WTC11 (cell line): ENCODE measurements around the gene GEMIN7. TPM values are rescaled to one million over a fixed set of nuclear protein-coding genes. Genes with fewer than 3 reads are reported as not detected.

Source experiments
- CREM ChIP-seq: sonication (generic); formaldehyde crosslinking; IDR thresholded peaks from 2 replicates; pipeline ENCODE4 v1.8.1; 2022; ENCODE audit warnings: mild to moderate bottlenecking, missing genetic modification reagents, moderate library complexity
- GABPB1 ChIP-seq: sonication (generic); formaldehyde crosslinking; IDR thresholded peaks from 2 replicates; pipeline ENCODE4 v1.8.1; 2023; ENCODE audit warnings: mild to moderate bottlenecking, missing genetic modification reagents
- GTF2I ChIP-seq: fragments of 250-450 bp; sonication (Bioruptor Pico); conservative IDR thresholded peaks from 2 replicates; pipeline ENCODE4 v1.4.0; 2021; ENCODE audit warnings: mild to moderate bottlenecking
- JUN ChIP-seq: sonication (generic); formaldehyde crosslinking; IDR thresholded peaks from 2 replicates; pipeline ENCODE4 v1.8.0; 2023; ENCODE audit warnings: mild to moderate bottlenecking, missing genetic modification reagents
- NFATC4 ChIP-seq: fragments of 250-450 bp; sonication (Bioruptor Pico); IDR thresholded peaks from 2 replicates; pipeline ENCODE4 v1.9.0; 2021; ENCODE audit warnings: mild to moderate bottlenecking
- NFE2L1 ChIP-seq: sonication (generic); formaldehyde crosslinking; IDR thresholded peaks from 2 replicates; pipeline ENCODE4 v1.8.1; 2023; ENCODE audit warnings: missing genetic modification reagents
- NR2C2 ChIP-seq: sonication (generic); formaldehyde crosslinking; IDR thresholded peaks from 2 replicates; pipeline ENCODE4 v1.8.0; 2022; ENCODE audit warnings: mild to moderate bottlenecking, missing genetic modification reagents
- OVOL2 ChIP-seq: fragments of 250-450 bp; sonication (Bioruptor Pico); IDR thresholded peaks from 2 replicates; pipeline ENCODE4 v1.9.0; 2021; ENCODE audit warnings: mild to moderate bottlenecking, borderline replicate concordance
- RELA ChIP-seq: sonication (generic); formaldehyde crosslinking; IDR thresholded peaks from 2 replicates; pipeline ENCODE4 v1.8.1; 2022; ENCODE audit warnings: missing genetic modification reagents, mild to moderate bottlenecking, borderline replicate concordance
- TP53 ChIP-seq: sonication (generic); formaldehyde crosslinking; IDR thresholded peaks from 2 replicates; pipeline ENCODE4 v1.8.1; 2023; ENCODE audit warnings: mild to moderate bottlenecking, missing genetic modification reagents
- ZNF138 ChIP-seq: sonication (generic); formaldehyde crosslinking; conservative IDR thresholded peaks from 2 replicates; pipeline ENCODE4 v1.8.1; 2022; ENCODE audit warnings: mild to moderate bottlenecking, moderate library complexity, missing genetic modification reagents
- ZNF219 ChIP-seq: sonication (generic); formaldehyde crosslinking; IDR thresholded peaks from 2 replicates; pipeline ENCODE4 v1.8.0; 2023; ENCODE audit warnings: missing genetic modification reagents, mild to moderate bottlenecking, borderline replicate concordance
- ZNF423 ChIP-seq: fragments of 250-450 bp; sonication (Bioruptor Pico); IDR thresholded peaks from 2 replicates; pipeline ENCODE4 v2.1.2; 2022; ENCODE audit warnings: mild to moderate bottlenecking, moderate library complexity
- total RNA-seq: library from RNA; stranded (reverse); gene quantifications from 3 replicates; pipeline ENCODE4 v1.2.3, GENCODE V29; 2021
- TF ChIP-seq, protein P1 (sequence below): fragments of 200-600 bp; IDR thresholded peaks from 2 replicates; pipeline ENCODE4 v1.8.0; 2022; ENCODE audit warnings: antibody characterized with exemption
- TF ChIP-seq, protein P2 (sequence below): fragments of 250-450 bp; sonication (Bioruptor Pico); IDR thresholded peaks from 2 replicates; pipeline ENCODE4 v1.8.0; 2021; ENCODE audit warnings: mild to moderate bottlenecking
- TF ChIP-seq, protein P3 (sequence below): sonication (generic); formaldehyde crosslinking; IDR thresholded peaks from 2 replicates; pipeline ENCODE4 v1.8.0; 2022; ENCODE audit warnings: mild to moderate bottlenecking, missing genetic modification reagents
- TF ChIP-seq, protein P4 (sequence below): fragments of 250-450 bp; sonication (Bioruptor Pico); IDR thresholded peaks from 2 replicates; pipeline ENCODE4 v1.9.0; 2021; ENCODE audit warnings: moderate library complexity, mild to moderate bottlenecking, inconsistent platforms, borderline replicate concordance
- TF ChIP-seq, protein P5 (sequence below): sonication (generic); formaldehyde crosslinking; IDR thresholded peaks from 2 replicates; pipeline ENCODE4 v1.8.1; 2022; ENCODE audit warnings: missing genetic modification reagents, borderline replicate concordance
- TF ChIP-seq, protein P6 (sequence below): sonication (generic); formaldehyde crosslinking; IDR thresholded peaks from 2 replicates; pipeline ENCODE4 v1.8.1; 2023; ENCODE audit warnings: mild to moderate bottlenecking, moderate library complexity, missing genetic modification reagents
- TF ChIP-seq, protein P7 (sequence below): sonication (generic); formaldehyde crosslinking; IDR thresholded peaks from 2 replicates; pipeline ENCODE4 v1.8.0; 2022; ENCODE audit warnings: mild to moderate bottlenecking, missing genetic modification reagents
- TF ChIP-seq, protein P8 (sequence below): fragments of 250-450 bp; sonication (Bioruptor Pico); IDR thresholded peaks from 2 replicates; pipeline ENCODE4 v1.9.0; 2021; ENCODE audit warnings: mild to moderate bottlenecking, borderline replicate concordance
- TF ChIP-seq, protein P9 (sequence below): sonication (generic); formaldehyde crosslinking; IDR thresholded peaks from 2 replicates; pipeline ENCODE4 v1.8.1; 2023; ENCODE audit warnings: mild to moderate bottlenecking, missing genetic modification reagents

GEMIN7 gene
- total RNA-seq, 1 experiment from 2014 or later = 55.0 TPM

DNA sequence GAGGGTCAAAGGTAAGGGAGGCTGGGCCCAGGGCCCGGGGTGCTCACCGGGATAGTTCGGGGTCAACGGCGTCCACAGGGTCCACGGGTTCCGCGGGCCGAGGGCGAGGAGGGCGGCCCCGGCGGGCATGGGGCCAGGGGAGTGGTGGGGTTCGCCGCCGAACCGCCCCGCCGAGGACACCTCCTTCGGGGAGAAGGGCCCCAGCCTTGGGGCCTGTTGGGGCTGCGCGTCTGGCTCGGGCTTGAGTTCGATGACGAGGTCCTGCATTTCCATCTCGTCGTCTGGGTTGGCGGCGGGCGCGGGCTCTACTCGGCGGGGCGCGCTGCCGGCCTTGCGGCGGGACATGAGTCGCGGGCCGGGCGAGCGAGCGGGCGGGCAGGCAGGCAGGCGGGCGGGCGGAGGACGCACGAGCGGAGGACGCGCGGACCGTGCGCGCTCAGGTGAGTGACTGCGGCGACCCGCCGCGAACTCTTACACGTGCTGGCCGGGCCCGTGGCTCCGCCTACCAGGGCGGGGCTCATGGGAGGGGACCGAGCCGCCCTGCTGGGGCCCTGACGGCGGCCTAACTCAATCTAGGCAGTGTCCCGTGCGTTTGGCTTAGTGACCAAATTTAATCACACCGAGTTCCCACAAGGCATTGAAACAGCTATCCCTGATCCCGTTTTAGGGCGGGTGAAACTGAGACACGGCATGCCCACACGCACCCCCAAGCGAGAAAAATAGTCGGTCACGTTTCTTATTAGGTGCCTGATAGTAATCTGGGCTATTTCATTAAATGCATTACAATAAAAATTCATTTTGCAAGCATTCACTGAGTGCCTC, 2.8 kb upstream of the GEMIN7 start, which contains the start of gene ZNF296 (continued):
- TF ChIP-seq, protein P1, sequence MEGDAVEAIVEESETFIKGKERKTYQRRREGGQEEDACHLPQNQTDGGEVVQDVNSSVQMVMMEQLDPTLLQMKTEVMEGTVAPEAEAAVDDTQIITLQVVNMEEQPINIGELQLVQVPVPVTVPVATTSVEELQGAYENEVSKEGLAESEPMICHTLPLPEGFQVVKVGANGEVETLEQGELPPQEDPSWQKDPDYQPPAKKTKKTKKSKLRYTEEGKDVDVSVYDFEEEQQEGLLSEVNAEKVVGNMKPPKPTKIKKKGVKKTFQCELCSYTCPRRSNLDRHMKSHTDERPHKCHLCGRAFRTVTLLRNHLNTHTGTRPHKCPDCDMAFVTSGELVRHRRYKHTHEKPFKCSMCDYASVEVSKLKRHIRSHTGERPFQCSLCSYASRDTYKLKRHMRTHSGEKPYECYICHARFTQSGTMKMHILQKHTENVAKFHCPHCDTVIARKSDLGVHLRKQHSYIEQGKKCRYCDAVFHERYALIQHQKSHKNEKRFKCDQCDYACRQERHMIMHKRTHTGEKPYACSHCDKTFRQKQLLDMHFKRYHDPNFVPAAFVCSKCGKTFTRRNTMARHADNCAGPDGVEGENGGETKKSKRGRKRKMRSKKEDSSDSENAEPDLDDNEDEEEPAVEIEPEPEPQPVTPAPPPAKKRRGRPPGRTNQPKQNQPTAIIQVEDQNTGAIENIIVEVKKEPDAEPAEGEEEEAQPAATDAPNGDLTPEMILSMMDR = no peak
- TF ChIP-seq, protein P2, sequence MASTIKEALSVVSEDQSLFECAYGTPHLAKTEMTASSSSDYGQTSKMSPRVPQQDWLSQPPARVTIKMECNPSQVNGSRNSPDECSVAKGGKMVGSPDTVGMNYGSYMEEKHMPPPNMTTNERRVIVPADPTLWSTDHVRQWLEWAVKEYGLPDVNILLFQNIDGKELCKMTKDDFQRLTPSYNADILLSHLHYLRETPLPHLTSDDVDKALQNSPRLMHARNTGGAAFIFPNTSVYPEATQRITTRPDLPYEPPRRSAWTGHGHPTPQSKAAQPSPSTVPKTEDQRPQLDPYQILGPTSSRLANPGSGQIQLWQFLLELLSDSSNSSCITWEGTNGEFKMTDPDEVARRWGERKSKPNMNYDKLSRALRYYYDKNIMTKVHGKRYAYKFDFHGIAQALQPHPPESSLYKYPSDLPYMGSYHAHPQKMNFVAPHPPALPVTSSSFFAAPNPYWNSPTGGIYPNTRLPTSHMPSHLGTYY (CRISPR knock-in tag) = no peak
- no peak for TF ChIP-seq JUN (CRISPR knock-in tag)
- no peak for TF ChIP-seq ZNF138 (CRISPR knock-in tag)
- TF ChIP-seq OVOL2 = no peak
- TF ChIP-seq ZNF423 (CRISPR knock-in tag) = no peak
- no peak for TF ChIP-seq NFE2L1 (CRISPR knock-in tag)
- TF ChIP-seq, protein P3, sequence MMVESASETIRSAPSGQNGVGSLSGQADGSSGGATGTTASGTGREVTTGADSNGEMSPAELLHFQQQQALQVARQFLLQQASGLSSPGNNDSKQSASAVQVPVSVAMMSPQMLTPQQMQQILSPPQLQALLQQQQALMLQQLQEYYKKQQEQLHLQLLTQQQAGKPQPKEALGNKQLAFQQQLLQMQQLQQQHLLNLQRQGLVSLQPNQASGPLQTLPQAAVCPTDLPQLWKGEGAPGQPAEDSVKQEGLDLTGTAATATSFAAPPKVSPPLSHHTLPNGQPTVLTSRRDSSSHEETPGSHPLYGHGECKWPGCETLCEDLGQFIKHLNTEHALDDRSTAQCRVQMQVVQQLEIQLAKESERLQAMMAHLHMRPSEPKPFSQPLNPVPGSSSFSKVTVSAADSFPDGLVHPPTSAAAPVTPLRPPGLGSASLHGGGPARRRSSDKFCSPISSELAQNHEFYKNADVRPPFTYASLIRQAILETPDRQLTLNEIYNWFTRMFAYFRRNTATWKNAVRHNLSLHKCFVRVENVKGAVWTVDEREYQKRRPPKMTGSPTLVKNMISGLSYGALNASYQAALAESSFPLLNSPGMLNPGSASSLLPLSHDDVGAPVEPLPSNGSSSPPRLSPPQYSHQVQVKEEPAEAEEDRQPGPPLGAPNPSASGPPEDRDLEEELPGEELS (CRISPR knock-in tag) = peak; percentile 67; the same call in 1 of the 2 replicates
- TF ChIP-seq NFATC4 (CRISPR knock-in tag) = no peak
- TF ChIP-seq ZNF219 (CRISPR knock-in tag) = no peak
- TF ChIP-seq TP53 (CRISPR knock-in tag) = peak; percentile 40; the same call in 1 of the 2 replicates
- TF ChIP-seq, protein P4, sequence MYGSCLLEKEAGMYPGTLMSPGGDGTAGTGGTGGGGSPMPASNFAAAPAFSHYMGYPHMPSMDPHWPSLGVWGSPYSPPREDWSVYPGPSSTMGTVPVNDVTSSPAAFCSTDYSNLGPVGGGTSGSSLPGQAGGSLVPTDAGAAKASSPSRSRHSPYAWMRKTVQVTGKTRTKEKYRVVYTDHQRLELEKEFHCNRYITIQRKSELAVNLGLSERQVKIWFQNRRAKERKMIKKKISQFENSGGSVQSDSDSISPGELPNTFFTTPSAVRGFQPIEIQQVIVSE = no peak
- TF ChIP-seq, protein P5, sequence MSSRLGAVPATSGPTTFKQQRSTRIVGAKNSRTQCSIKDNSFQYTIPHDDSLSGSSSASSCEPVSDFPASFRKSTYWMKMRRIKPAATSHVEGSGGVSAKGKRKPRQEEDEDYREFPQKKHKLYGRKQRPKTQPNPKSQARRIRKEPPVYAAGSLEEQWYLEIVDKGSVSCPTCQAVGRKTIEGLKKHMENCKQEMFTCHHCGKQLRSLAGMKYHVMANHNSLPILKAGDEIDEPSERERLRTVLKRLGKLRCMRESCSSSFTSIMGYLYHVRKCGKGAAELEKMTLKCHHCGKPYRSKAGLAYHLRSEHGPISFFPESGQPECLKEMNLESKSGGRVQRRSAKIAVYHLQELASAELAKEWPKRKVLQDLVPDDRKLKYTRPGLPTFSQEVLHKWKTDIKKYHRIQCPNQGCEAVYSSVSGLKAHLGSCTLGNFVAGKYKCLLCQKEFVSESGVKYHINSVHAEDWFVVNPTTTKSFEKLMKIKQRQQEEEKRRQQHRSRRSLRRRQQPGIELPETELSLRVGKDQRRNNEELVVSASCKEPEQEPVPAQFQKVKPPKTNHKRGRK (CRISPR knock-in tag) = no peak
- no peak for TF ChIP-seq RELA (CRISPR knock-in tag)
- TF ChIP-seq CREM (CRISPR knock-in tag) = peak; percentile 53; the same call in 1 of the 2 replicates
- TF ChIP-seq, protein P6, sequence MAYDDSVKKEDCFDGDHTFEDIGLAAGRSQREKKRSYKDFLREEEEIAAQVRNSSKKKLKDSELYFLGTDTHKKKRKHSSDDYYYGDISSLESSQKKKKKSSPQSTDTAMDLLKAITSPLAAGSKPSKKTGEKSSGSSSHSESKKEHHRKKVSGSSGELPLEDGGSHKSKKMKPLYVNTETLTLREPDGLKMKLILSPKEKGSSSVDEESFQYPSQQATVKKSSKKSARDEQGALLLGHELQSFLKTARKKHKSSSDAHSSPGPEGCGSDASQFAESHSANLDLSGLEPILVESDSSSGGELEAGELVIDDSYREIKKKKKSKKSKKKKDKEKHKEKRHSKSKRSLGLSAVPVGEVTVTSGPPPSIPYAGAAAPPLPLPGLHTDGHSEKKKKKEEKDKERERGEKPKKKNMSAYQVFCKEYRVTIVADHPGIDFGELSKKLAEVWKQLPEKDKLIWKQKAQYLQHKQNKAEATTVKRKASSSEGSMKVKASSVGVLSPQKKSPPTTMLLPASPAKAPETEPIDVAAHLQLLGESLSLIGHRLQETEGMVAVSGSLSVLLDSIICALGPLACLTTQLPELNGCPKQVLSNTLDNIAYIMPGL (CRISPR knock-in tag) = 0 out of 2 replicates have a peak, but pooled peaks have one; percentile 10
- peak; percentile 50; the same call in 1 of the 2 replicates for TF ChIP-seq GABPB1 (CRISPR knock-in tag)
- TF ChIP-seq, protein P7, sequence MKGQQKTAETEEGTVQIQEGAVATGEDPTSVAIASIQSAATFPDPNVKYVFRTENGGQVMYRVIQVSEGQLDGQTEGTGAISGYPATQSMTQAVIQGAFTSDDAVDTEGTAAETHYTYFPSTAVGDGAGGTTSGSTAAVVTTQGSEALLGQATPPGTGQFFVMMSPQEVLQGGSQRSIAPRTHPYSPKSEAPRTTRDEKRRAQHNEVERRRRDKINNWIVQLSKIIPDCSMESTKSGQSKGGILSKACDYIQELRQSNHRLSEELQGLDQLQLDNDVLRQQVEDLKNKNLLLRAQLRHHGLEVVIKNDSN = peak; percentile 59; the same call in 1 of the 2 replicates
- TF ChIP-seq, protein P8, sequence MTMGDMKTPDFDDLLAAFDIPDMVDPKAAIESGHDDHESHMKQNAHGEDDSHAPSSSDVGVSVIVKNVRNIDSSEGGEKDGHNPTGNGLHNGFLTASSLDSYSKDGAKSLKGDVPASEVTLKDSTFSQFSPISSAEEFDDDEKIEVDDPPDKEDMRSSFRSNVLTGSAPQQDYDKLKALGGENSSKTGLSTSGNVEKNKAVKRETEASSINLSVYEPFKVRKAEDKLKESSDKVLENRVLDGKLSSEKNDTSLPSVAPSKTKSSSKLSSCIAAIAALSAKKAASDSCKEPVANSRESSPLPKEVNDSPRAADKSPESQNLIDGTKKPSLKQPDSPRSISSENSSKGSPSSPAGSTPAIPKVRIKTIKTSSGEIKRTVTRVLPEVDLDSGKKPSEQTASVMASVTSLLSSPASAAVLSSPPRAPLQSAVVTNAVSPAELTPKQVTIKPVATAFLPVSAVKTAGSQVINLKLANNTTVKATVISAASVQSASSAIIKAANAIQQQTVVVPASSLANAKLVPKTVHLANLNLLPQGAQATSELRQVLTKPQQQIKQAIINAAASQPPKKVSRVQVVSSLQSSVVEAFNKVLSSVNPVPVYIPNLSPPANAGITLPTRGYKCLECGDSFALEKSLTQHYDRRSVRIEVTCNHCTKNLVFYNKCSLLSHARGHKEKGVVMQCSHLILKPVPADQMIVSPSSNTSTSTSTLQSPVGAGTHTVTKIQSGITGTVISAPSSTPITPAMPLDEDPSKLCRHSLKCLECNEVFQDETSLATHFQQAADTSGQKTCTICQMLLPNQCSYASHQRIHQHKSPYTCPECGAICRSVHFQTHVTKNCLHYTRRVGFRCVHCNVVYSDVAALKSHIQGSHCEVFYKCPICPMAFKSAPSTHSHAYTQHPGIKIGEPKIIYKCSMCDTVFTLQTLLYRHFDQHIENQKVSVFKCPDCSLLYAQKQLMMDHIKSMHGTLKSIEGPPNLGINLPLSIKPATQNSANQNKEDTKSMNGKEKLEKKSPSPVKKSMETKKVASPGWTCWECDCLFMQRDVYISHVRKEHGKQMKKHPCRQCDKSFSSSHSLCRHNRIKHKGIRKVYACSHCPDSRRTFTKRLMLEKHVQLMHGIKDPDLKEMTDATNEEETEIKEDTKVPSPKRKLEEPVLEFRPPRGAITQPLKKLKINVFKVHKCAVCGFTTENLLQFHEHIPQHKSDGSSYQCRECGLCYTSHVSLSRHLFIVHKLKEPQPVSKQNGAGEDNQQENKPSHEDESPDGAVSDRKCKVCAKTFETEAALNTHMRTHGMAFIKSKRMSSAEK (CRISPR knock-in tag) = no peak
- no peak for TF ChIP-seq NR2C2 (CRISPR knock-in tag)
- TF ChIP-seq, protein P9, sequence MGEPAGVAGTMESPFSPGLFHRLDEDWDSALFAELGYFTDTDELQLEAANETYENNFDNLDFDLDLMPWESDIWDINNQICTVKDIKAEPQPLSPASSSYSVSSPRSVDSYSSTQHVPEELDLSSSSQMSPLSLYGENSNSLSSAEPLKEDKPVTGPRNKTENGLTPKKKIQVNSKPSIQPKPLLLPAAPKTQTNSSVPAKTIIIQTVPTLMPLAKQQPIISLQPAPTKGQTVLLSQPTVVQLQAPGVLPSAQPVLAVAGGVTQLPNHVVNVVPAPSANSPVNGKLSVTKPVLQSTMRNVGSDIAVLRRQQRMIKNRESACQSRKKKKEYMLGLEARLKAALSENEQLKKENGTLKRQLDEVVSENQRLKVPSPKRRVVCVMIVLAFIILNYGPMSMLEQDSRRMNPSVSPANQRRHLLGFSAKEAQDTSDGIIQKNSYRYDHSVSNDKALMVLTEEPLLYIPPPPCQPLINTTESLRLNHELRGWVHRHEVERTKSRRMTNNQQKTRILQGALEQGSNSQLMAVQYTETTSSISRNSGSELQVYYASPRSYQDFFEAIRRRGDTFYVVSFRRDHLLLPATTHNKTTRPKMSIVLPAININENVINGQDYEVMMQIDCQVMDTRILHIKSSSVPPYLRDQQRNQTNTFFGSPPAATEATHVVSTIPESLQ = no peak
- TF ChIP-seq GTF2I = no peak
